HG02610 (cell line): ENCODE measurements around the gene KIF25.

ENCODE experiments used
- ATAC-seq: cut with Tn5 transposase; IDR thresholded peaks from one replicate; pipeline ENCODE4 v1.9.1; 2021; ENCODE audit warnings: mild to moderate bottlenecking, moderate library complexity; ENCODE audit not compliant: unreplicated experiment

The KIF25 gene, protein sequence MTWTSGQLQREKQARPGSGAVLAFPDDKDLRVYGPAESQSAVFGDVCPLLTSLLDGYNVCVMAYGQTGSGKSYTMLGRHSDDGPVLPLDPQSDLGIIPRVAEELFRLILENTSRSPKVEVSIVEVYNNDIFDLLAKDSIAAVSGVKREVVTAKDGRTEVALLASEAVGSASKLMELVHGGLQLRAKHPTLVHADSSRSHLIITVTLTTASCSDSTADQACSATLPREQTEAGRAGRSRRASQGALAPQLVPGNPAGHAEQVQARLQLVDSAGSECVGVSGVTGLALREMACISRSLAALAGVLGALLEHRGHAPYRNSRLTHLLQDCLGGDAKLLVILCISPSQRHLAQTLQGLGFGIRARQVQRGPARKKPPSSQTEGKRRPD

DNA sequence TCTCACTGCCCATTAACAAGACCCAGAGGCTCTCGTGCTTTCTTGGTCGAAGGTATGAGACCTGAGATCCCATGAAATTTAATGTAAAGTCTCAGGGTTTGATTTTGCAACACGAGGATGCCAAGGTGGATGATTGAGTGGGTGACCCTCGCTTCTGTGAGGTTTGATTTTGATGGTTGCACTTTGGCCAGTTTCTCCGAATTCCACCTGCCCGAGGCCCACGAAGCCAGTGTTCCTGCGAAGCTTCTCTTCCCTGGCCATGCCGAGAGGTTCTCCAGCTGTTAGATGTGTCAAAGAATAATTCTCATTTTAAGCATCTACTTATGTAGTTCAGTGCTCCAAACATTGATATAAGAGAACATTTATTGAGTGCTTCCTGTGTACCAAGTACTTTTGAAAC, at the start of gene KIF25:
TSS of gene KIF25 (plus strand) at position 30 of the 400 bp plus-strand sequence. CDS start 31,915 bp downstream, outside the sequence.
- no peak for ATAC-seq

DNA sequence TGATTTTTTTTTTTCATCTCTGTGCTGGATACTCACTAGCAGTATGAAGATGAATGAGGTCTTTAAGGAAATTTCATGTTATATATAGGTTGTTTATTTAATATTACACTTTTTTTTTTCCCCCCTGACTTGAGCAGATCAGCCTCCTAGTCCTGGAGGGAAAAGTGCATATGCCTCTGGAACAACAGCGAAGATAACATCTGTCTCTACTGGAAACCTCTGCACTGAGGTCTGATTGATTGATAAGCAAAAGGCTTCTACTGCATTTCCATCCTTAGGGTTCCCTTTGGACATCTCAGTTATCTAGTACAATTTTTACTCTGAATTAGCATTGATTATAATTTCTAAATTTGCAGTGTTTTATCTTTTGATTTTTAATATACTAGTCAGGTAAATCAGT, 49.8 kb upstream of the KIF25 start:
- ATAC-seq: no peak

DNA sequence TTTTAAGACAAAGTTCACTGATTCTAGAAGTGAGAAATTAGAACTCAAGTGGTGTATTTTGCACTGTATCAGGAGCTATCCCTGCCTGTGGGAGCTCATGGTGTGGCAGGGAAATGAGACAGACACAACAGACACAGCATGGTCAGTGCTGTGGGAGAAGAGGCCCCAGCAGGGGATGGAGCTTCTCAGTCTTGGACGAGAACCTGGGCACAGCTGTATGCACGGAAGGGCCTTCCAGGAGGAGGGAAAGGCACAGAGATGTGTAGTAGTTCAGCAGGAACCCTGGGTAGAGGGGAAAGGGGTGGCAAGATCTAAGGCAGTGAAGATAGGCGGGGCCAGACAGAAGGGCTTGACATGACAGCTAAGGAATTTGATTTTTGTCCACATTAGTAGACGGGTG, 48.8 kb upstream of the KIF25 start:
- no peak for ATAC-seq

DNA sequence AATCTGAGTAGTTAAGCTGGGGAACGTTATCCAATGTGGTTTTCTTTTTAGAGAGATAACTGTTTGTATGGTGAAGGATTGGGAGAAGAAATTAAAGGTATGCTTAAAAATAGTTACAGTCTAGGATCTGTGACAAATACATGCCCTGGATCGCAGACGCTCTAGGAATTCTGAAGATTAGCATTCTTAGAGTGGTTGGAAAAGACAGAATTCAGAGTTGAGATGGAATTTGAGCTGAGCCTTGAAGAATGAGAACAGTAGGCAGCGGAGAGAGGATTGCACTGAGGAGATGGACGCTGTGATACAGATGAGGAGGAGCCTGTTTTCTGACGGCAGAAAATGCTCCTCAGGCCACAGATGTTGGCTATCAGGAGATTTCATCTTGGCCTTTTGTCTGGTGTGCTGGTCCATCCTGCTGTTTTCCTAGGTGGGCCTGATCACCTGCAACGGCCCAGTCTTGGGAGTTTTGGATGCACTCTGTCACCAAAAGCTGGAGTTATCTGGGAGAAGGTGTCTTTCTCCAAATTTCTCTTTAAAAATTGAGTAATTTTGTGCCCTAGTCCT, 48.3 kb upstream of the KIF25 start:
- no peak for ATAC-seq

DNA sequence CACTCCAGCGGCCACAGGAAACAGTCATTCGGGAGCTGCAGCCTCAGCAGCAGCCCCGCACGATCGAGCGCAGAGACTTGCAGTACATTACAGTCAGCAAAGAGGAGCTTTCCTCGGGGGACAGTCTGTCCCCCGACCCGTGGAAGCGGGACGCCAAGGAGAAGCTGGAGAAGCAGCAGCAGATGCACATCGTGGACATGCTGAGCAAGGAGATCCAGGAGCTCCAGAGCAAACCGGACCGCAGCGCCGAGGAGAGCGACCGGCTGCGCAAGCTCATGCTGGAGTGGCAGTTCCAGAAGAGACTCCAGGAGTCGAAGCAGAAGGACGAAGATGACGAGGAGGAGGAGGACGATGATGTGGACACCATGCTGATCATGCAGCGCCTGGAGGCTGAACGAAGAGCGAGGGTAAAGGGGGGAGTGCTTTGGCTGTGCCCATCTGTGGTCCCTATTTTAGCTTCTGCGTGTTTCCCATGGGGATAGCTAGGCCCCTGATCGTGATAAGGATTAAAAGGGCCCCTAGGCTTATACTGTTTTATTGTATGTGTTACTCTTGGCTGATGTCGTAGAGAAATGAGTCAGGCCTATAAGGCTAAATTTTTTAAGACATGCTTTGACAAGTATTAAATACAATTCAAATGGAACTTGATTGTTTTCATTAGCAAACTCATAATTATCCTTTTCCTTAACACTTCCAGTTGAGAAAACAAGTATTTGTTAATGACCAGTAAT, 45.5 kb upstream of the KIF25 start:
- no peak for ATAC-seq

DNA sequence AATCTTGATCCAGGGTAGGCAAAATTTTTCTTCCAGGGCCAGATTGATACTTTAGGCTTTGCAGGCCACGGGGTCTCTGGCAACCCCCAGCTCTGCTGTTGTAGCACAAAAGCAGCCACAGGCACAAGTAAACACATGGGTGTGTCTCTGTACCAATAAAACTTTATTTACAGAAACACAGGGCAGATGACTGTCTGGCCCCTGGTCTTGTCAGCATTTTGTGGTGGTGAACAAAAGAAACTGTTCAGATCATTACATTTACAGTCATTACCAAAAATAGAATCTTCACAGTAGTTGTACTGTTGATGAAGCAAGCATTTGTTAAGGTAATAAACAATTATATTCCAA, 45.0 kb upstream of the KIF25 start:
- no peak for ATAC-seq

DNA sequence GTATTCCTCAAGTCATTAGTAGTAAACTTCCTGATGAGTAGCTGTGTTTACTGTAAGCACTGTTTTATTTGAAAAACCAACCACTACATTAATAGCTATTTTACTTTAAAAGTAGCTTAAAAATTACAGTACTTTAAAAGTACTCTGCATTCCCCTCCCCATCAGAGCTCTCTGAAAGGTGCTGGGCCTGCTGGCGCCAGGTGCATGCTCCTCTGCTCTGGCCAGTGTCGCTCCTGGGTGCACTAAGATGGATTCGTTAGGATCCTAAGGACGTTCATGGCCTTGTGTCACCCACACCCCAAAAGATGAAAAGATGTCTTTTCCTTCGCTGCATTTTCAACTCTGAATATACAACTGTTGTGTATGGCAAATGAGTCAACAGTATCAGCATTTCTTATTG, 43.9 kb upstream of the KIF25 start:
- ATAC-seq: no peak

DNA sequence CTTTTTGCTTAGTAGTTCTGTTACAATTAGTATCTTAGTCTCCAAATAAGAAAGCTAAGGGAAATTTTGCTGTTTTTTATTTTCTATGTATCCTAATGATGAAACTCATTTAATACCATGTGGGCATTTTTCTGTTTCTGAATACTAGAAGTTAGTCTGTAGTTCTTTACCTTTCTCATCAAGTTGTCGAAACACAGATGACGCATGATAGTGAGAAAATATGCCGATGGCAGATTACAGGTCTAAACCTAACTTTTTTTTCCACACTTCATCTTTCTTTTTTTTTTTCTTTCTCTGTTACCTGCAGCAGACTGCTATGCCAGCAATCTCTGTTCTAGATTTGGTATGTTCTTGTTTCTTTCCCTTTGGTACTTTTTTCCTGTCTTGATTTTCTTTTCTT, 43.3 kb upstream of the KIF25 start:
- ATAC-seq: no peak

DNA sequence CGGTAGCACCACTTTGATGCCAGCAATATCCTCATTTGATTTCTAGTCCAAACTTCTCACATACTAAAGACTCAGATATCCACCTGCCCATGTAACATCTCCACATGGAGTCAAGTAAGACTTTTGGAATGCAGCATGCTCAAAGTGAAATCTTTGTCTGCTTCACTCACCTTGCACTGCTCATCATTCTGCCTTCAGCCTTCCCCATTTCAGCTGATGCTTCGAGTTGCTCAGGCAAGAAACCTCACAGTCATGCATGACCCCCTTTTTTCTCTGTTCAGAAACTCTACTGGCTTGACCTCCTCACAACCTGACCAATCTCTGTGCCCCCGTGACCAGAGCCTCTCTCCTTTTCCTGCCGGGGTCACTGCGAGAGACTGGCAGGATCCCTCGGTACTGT, 41.0 kb upstream of the KIF25 start:
- ATAC-seq: no peak

DNA sequence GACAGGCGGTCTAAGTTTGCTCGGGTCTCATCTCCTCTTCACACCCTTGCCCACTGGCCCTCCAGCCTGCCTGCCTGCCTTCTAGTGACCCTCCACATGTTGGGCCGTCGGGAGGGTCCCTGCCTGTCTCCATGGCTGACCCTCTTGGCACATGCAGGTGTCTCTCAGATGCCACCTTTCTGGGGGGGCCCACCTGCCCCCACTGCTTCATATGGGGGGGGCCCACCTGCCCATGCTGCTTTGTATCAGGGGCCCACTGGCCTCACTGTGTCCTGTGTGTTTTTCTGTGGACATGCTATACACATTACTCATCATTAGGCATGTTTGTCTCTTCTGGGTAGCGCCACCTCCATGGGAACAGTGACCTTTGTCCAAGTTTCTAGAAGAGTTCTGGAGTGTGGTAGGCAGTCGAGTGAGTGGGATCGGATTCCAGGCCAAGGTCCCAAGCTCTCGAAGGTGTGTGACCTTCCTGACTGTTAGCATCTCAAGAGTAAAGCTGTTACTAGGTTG, 40.4 kb upstream of the KIF25 start:
- ATAC-seq: no peak

DNA sequence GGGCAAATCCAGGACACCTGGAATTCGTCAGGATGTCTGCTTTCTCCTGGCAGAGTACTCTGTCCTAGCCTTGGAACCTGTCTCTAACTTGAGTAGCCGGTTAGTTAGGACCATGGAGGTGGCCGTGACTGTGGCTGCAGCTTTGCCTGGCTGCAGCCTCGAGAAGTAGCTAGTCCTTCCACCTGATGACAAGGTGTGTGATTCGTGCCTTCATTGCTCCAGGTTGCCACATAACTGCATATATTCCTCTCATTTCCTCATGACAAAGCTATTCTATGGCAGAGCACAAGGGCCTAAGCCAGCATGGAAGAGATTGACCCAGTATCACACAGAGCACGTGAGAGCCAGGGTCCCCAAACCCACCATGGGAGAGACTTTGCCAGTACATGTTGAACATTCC, 39.8 kb upstream of the KIF25 start:
- no peak for ATAC-seq

DNA sequence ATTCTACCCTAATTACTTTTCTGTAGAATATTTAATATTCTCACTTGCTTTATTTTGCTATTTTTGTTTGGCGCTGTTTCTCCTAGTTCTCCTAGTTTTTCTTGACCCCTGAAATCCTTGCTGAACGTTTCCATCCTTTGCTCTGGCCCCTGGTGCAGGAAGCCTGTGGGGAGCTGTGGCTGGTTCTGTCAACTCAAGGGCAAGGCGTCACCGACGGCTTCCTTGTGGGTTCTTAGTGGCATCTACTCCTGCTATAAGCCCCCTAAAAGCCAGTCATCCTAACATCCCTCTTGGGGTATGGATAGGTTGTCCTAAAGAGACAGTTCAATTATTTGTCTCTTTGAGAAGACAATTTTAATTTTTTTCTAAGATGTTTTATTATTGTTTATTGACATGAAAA, 36.9 kb upstream of the KIF25 start:
- ATAC-seq: no peak

DNA sequence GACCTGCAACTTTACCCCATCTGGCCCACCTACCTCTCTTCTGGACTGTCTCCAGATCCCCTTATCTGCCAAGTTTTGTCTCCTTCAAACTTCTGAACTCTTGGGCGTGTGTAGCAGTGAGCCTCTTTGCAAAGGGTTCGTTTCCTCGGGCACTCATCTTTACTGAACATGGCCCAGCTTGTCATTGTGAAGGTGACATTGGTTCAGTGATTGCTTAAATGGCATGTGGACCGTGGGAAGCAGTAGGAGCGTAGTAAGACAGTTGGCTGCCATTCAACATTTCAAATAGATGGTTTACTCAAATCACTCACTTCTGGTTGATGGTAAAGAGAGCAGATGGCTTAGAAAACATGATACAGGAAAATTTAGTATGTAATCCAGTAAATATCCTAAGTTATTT, 34.8 kb upstream of the KIF25 start:
- ATAC-seq: no peak

DNA sequence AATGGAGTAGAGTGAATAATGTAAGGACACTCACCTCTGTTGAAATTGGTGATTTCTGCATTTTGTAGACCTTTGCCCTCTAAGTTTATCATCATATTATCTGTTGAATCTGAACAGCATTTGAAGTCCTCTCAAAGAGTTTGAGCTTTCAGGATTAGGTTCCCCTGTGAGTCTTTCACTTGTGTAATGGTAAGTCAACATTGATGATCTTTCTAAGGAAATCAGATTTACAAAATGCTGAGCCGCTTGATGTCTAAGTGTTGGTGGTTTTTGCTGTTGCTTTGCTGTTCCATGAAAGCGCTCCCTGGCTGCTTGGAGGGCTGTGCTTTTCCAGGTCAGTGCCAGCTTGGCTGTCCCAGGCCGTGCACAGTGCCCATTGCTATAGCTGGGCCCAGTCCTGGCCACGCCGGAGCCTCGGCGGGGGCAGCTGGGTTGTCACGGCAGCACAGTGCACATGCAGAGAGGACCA, 33.8 kb upstream of the KIF25 start:
- ATAC-seq: no peak

DNA sequence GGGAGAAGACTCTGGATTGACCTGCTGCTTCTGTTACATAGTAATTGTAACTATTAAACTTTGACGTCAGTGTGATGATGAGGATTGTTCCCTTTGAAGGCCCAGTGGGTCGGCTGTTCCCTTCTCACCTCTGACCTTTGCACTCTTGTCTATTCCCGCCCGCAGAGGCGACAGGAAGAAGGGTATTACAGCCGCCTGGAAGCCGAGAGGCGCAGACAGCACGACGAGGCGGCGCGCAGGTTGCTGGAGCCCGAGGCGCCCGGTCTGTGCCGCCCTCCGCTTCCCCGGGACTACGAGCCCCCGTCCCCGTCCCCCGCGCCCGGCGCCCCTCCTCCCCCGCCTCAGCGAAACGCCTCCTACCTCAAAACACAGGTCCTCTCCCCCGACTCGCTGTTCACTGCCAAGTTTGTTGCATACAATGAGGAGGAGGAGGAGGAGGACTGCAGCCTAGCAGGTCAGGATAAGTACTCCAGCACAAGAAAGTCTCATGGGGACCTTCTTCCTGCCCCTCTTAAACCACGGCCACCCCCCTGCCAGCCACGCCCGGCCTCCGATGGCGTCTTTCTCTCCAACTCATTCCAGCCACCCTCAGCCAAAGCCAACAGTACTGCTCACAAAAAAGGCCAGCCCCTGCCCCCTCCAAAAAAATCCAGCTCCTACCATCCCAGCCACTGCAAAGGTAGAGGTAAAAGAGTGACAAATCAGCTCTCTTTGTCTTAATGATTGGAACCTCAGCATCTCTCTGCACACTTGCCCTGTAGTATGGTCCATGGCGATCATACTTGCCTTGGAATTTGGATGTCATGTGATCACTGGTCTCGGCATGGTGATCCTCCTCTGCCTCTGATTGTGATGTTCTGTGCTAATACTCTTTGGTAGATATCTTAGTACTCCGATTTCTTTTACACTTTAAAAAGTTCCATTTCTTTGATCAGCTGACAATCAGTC, 31.6 kb upstream of the KIF25 start:
- no peak for ATAC-seq

DNA sequence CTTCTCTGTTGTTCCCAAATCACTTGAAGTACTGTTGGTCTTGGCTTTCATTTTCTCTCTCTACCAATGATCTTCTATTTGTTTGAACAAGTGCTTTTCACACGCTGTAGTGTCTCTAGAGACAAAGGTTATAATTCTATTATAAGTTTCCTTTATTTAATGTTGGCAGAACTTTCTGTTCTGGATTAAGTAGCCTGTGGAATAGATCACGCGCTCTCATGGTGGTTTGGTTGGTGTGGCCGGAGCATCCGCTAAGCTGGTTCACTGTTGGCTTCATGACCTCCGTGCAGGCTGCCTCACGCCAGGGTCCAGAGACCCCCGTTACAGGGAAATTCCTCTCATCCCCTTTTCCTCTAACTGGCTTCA, 30.9 kb upstream of the KIF25 start:
- ATAC-seq: no peak

DNA sequence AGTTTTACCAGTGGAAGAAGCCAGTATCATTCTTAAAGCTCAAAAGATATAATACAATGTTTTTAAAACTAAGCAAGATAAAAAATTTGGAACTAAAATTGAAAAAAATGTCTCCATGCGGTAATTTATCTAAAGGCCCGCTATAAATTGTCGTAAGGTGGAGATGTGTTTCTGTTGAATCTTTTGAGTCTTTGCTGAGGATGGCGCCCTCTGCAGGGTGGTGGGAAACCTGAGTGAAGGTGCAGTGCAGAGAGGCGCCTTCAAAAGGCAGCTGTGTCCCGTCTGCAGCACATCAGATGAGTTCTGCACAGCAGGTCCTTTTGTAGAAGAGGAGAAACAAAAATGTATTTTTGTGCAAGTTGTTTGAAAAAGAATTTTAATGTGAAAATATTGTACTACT, 29.4 kb upstream of the KIF25 start:
- ATAC-seq: no peak

DNA sequence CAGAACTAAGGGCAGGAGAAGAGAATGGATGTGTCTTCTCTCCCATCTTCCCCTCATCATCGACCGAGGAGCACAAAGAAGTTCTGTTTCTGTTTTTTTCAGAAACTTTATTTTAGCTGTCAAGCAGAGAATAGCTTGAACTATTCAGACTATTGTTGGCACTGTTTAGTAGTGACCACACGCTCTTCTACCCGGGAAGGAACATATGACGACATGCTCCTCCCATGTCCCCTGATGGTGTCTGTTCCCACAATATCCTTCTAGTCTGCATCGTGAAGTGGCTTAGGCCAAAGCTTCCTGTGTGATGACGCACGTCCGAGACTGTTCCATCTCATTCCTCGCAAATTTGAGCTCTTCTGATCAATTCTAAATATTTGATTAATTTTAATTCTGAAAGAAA, 27.2 kb upstream of the KIF25 start:
- ATAC-seq: no peak

DNA sequence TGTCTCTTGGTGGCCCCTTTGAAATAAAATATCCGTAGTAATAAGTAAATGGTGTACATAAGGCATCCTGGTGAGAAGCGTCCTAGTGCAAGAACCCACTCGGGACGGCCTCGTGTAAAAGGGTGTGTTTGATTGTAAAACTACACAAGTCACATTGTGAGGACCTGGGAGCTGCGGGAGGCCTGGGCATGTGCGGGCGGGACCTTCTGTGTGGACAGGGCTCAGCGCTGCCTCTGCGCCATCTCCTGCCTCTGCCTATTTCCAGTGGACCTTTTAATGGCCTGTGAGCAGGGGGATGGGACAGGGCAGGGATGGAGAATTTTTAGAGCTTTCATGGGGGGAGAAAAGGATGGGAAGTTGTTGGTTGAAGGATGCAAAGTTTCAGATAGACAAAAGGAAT, 25.3 kb upstream of the KIF25 start:
- ATAC-seq: no peak

DNA sequence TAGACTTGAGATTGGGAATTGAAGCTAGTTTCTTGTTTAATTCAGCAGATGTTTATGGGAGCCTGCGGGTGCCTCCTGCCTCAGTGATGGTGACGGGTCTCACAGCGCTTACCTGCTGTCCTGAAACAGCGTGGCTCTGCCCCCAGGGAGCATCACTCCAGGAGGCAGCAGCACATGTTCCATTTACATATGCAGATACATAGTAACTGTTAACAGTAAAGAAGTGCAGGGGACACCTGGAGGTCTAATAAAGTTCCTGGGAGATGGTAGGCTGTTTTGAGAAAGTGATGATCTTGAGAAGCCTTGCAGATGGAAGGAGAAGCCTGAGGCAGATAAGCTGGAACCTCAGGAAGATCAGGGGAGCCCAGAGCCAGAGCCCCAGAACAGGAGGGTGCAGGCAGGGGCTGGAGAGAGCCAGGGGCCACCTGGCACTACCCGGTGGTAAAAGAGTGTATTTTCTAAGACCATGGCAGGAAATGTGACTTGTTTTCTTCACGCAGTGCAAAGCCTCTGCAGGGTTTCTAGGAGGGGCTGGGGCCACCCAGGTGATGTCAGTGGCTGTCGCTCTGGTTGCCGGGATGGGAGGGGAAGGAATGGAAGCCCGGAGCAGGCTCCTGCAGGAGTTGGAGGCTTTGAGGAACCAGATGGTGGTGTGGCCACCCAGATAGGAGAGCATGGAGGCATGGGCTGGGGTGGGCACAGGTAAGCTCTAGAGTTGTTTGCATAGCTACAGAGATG, 24.2 kb upstream of the KIF25 start:
- no peak for ATAC-seq
